IPS DF 4.7 (cell line): Measurements from ENCODE around the gene RHBDF2.

Source experiments
- DNase-seq: peaks from one replicate; pipeline ENCODE4 v3.0.0-alpha.2; 2013; ENCODE audit warnings: low spot score; ENCODE audit errors: extremely low read depth

Gene RHBDF2

DNA sequence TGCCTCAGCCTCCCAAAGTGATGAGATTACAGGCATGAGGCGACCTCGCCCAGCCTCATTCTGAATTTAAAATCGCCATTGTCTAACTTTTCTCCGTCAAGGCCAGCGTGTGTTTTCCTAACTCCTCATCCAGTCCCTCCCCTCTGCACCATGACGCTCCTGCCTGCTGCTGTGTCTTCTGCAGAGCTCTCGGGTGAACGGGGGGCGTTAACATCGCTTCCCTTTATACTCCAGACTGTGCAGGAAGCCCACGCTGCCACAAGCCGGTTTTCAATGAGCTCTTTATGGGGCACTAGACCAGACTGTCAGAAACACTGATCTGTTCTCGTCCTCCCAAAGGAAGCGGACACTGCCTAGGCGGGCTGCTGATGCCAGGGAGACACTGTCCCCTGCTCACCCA, 20.6 kb downstream of the RHBDF2 start:
- DNase-seq, result no peak

DNA sequence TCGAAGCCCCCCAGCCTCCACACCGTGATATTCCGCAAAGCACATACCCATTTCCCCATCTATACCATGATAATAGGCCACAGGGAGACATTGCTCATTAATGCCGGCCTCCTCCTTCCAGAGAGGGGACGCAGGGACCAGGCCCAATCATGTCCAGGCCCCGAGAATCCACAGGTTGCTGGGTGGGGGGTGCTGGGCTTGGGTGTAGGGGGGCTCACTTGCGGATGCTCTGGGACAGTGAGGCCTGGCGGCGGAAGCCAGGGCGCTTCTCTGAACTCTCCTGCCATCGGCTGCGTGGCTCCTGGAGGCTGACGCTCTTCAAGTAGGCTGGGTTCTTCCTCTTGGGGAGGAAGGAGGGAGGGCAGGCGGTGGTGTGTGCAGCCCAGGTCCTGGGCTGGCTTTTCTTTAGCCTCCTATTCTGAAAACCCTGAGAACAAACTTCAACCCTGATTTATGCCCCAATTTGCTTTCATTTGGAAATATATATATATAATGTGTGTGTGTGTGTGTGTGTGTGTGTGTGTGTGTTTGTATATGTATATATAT, 21.6 kb downstream of the RHBDF2 start:
- DNase-seq, result no peak

DNA sequence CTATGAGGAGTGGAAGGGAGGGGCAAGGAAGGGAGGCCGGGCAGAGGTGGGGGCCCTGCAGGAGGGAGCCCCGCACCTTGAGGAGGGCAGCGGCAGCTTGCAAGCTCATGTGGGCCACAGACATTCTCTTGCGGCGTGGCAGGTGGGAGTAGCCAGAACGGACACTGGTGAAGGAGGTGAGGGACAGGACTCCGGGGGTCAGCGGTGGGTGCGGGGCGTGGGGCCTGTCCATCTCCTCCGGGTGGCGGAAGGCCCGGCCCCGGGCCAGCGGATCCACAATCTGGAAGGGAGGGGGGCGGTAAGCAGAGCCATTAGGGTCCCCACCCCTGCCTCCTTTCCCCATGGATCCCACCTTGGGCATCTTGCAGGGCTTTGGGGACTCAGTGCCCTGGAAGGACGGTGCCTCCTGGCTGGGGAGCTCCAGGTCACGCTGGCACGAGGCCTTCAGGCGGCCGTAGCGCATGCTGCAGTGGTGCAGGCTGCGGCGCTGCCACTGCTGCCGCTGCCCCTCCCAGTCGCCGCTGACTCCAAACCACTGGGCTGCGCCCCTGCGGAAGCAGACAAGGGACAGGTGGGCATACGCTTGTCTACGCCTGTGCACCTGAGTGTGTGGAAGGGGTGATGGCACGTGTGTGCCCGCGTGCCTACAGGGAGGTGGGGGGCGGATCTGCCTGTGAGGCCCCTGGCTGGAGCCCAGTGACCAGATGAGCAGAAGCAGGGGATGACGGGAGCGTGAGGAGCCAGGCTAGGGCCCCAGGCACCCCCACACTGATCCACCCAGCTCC, 22.3 kb downstream of the RHBDF2 start:
- no peak for DNase-seq

DNA sequence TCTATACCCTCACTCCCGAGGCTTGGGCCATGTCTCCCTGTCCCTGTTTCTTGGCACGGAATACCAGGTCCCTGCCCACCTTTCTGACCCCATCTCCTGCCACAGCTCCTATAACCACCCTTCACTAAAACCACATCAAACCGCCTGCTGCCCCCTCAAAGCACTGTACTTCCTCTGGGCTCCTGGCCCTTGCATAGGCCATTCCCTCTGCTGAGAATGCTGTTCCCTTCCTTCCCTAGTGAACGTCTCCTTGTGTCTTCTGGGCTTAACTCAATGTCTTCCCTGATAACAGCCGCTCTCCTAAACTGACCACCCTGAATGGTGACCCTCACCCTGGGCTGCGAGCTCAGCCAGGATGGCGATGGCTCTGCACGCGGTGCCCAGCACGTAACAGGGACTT, 23.1 kb downstream of the RHBDF2 start:
- no peak for DNase-seq

DNA sequence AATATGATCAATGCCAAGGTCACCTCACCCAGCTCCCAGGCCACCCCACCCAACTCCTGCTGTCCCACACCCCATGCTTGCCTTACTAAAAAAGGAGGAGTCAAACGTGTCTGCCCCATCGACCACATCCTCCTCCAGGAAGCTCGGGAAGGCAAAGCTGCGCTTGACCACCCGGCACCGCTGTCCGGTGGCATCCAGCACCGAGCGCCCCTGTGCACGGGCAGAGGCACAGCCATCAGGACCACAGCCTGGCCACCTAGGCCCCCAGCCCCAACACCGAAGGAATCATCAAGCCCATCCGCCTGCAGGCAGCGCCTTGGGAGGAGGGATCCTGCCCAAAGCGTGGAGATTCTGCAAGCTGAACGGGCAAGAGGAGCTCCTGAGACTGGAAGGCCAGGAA, 23.6 kb downstream of the RHBDF2 start:
- DNase-seq, result no peak

DNA sequence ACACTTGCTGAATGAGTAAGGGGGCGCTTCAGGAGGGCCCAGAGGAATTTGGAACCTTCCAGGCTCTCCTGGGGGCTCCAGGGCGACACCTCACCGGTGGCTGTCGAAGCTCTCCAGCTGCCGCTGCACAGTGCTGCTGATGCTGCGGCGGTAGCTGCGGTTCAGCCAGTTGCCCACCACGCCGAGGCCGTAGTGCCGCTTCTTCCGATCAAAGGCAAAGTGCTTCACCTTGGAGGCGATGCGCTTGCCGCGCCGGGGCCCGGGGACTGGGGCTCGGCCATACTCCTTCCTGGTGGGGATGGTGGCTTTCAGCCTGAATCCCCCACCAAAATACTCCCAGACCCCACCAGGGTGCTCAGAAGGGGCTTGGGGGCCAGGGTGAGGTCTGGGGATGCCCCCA, 24.5 kb downstream of the RHBDF2 start:
- DNase-seq, result no peak

DNA sequence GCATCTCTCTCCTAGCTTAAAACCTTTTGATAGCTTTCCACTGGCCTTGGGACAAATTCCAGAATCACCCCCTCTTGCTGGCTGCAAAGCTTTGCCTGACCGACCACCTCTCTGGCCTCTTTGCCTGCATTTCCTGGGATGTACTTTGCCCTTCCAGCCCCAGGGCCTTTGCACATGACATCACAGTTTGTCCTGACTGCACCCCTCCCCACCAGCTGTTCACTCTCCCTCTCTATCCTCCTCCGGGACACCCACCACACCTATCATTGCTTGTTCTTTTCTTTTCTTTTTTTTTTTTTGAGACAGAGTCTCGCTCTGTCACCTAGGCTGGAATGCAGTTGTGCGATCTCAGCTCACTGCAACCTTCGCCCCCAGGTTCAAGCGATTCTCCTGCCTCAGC, 25.9 kb downstream of the RHBDF2 start:
- DNase-seq, result no peak

DNA sequence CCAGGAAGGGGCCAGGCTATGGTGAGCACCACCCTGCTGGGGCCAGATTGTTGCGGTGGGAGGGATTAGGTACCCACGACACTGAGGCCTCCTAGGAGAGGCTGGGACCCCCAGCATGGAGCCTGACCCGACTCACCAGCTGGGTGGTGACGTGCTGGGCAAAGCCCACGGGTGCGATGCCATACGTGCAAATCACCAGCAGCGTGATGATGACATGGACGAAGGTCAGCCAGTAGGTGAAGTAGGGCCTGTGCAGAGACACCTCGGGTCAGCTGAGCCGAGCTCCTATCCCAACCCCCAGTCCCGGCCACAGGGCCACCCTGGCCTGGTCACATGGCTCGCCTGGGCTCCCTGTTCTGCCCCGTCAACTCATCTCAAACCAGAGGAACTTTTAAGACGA, 26.3 kb downstream of the RHBDF2 start:
- DNase-seq, result no peak

DNA sequence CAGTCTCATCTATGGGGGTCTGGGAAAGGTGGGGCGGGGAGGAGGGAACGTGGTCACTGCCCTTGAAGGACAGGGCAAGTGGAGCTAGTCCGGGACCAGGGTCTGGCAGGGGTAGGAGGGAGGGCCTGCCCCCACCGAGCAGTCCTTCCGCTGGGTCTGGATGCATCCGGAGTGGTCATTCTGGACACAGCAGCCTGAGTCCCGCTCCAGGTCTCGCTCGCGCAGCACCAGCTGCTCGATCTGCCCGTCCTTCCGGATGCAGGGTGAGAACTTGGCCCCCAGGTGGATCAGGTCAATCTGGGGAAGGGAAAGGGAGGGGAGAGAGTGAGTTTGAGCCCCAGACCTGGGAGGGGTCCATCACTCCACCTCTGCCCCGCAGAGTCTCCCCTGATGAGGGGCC, 27.0 kb downstream of the RHBDF2 start:
- DNase-seq, result no peak

DNA sequence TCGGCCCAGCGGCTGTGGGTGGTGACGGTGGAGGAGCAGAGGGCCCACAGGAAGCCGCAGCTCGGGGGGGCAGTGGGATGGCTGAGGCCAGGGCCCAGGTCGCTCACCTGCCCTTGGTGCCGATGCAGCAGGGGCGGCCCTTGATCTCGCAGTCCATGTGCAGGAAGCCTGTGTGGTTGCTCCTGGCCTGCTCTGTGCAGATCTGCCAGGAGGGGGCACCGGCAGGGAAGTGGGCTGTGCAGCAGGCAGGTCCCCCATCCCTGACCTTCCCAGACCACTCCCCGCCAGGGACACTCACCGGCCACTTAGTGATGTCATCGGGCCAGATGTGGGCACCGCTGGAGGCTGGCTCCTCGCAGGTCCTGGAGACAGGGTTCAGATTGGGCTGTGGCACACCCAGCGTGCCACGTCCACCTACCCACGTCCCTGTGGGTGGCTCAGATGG, 27.7 kb downstream of the RHBDF2 start:
- DNase-seq, result no peak

DNA sequence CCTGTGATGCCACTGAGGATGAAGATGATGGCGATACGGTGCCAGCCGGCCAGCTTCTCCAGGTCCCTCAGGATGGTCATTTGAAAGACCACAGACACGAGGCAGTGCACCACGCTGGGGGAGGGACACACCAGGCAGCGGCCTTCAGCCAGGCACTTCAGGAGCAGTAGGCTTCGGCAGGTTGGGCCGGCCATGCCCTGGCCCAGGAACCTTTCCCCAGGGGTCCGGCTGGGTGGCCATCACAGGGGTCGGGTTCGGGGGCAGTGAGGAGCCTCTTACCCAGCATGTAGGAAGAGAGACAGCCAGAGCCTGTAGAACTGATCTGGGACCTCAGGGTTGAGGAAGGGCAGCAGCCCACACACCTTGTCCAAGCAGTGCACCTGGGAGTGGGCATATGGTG, 28.5 kb downstream of the RHBDF2 start:
- no peak for DNase-seq

DNA sequence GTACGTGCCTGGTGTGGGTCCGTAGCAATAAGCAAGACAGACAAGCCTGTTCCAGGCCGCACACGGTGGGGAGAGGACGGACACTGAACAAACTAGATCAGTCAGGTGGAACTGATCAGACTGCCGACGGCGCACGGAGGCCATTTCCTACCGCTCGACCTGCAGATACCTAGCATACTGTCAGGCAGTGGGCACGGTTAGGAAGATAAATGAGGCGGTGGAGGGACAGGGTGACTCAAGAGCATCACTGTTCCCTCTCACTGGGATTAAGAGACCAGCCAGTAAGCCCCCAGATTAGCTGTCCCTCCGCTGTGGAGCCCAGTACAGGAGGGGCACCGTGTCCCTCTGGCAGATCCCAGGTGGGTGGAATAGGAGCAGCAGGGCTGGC, 29.0 kb downstream of the RHBDF2 start:
- DNase-seq, result no peak

DNA sequence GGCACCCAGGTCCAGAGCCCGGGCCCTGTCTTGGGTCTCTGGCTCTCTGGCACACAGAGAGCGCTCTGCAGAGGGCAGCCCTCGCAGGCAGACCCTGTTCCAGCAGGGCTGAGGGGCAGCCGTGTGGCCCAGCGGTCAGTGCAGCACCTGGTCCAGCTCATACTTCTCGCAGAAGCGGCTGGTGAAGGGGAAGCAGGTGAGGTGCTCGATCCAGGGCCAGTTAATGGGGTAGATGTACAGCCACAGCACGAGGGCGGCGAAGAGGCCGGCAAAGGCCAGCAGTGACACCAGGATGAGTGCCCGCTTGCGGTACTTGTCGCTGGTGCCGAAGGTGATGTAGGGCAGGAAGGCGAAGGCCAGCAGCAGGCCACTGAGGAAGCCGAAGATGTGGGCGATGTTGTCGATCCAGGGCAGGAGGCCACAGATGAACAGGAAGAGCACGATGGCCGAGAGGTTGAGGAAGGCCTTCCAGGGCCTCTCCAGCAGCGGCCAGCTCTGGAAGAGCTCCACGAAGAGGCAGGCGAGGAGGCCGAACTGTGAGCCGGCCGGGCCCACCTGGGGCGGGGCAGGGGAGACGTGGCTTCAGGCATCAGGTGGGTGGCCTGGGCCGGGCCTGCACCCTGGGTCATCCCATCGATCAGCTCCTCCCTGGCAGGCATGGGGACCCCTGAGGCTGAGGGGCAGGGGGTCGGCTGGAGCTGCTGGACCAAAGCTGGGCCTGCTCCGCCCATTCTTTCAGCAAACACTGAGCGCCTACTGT, 29.5 kb downstream of the RHBDF2 start:
- no peak for DNase-seq

DNA sequence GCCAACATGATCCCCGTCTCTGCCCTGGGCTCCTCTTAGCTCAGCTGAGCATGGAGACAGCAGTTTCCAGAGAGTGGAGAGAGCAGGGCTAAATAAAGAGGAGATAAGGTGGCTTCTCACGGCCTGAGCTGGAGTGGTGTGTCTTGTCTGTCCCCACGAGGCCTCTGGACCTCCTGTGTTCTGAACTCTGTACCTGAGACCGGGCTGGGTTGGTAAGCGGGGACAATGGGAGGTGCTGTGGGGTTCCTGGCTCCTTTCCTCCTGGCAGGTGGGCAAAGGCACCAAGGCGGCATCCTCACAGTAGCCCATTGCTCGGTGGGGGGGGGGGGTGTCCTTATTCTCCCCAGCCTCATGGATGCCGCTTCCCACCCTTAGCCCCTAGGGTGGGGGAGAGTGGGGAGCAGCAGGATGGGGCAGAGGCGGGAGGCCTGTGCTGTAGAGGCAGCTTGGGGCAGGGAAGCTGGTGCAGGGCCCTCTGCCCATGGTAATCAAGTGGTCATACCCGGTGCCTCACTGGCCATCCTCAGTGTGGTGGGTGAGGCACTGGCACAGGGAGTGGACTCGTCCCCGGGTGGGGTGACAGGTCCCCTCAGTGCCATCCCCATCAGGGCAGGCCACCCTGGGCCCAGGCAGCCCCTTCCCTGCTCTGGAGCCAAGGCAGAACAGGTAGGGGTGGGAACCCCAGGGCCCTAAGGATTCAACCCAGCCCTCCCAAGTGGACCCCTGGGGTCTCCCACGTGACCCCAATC, 31.1 kb downstream of the RHBDF2 start:
- DNase-seq, result no peak

DNA sequence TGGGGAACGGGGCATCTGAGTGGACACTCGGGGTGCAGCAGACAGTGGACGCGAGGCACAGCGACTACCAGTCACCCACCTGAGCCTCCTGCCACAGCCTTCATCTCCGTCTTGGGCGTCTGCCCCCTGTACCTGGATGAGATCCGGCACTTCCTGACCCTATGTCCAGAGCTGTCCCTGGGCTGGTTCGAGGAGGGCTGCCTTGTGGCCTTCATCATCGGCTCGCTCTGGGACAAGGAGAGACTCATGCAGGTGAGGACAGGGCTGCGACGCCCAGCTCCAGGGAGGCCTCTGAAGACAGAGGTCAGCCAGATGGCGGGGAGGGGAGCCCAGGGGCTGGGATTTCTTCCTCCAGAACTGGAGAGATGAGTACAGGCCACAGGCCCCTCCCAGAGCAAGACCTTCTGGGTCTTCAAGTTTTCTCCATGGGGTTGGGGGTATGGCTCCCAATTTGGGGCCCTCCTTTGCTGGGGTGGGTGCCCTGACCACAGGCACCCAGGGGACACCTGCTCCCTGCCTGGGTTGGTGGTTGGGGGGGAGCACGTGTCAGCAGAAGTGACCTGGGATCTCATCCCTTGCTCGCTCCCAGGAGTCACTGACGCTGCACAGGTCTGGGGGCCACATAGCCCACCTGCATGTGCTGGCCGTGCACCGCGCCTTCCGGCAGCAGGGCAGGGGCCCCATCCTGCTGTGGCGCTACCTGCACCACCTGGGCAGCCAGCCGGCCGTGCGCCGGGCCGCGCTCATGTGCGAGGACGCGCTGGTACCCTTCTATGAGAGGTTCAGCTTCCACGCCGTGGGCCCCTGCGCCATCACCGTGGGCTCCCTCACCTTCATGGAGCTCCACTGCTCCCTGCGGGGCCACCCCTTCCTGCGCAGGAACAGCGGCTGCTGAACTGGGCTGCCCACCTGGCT, 31.9 kb downstream of the RHBDF2 start:
- DNase-seq, result no peak

DNA sequence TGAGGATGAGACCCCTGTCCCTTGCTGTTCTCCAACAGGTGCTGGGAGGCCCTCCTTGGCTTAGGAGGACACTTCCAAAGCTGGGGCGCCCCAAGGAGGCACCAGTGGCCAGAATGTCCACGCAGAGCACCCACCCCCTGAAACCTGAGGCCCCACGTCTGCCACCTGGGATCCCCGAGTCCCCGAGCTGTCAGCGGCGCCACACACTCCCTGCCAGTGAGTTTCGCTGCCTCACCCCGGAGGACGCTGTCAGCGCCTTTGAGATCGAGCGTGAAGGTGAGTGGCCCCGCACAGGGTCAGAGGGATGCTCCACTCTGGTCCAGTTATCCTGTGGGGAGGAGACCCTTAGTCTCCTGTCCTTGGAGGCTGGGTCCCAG, 32.6 kb downstream of the RHBDF2 start:
- no peak for DNase-seq

DNA sequence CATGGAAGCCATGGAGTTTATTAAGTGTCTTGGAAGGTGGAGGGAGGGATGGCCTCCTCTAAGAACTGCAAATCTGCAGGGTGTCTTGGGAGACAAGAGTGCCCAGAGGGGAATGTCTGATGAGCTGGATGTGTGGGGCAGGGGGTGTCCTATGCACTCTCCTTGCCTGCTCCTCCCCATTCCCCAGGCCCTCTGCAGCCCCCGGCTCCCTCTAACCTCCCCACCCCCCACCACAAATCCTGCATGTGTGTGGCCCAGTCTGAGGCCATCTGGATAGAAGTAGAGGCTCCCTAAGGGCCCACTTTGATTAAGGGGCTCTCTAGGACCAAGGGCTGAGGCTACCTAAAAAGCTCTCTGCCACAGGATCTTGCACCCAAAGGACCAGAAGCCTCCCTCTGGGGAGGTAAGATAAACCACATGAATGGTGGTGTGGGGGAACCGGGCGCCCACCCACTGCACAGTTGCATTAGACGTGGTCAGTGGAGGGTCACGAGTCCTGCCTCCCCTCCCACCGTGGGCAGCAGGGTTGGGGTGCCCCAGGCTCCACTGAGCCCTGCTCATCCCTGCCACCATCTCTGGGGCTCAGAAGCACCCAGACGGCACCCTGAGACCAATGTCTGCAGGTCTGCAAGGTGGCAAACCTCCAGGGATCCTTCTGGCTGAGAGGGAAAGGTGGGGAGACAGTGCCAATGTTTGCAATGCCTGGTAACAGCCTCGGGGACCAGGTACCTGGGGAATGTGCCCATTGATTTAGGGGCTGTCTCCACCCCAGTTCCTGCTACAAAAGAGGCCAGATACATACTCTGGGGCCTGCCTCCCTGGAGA, 33.2 kb downstream of the RHBDF2 start:
- DNase-seq, result no peak

DNA sequence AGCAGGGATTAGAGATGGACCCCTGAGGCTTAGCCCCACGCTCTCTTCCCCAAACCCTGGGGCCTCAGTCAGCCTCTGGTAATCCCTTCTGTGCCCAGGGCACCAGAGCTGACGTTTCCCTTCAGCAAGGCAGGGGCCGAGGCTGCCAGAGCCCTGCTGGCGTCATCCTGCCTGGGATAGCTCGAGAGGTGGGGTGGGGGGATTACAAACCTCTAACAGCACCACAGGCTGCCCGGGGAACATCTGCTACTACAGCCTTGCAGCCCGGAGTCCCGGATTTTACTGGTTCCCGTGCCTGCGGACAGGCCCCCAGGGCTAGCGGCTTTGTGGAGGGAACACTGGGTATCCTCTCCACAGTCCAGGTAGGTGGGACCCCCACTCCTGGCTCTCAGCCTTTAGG, 33.9 kb downstream of the RHBDF2 start, which contains the start of gene AANAT:
Gene AANAT (plus strand): TSS at position 238 of the 400 bp plus-strand sequence. CDS start 1,144 bp downstream, outside the sequence.
- DNase-seq, result no peak

DNA sequence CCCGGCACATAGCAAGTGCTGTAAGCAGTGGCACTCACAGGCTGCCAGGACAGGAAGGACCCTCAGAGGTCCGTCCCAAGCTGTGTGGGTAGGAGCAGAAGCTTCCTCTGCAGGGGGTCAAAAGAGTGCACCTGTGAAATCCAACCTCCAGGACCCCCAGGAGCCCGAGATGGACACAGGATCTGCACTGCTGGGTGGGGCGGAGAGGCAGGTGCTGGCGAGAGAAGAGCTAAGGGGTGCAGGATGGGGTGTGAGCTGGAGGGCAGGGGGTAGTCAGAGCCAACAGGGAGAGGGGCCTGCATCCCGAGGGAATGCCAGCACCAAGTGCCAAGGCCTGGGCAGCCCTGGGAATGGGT, 34.5 kb downstream of the RHBDF2 start:
- DNase-seq, result no peak
